ENCODE measurements around the gene OR10A2.

DNA sequence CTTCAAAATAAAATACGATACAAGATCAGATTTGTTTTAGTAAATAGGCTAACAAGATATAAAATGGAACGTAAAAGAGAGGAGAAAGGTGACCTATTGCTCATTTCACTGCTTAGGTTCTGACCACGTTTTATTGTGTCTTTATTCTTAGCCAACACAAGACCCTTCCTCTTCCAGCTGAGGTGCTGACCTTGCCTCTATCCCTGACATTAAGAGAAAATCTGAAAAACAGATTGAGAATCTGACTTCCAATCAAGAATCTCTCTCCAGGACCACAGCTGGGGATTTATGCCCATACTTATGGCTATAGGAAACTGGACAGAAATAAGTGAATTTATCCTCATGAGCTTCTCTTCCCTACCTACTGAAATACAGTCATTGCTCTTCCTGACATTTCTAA is 17.5 kb upstream of the OR10A2 start, which contains the start of gene OR10A5:
- TF ChIP-seq, protein P1, sequence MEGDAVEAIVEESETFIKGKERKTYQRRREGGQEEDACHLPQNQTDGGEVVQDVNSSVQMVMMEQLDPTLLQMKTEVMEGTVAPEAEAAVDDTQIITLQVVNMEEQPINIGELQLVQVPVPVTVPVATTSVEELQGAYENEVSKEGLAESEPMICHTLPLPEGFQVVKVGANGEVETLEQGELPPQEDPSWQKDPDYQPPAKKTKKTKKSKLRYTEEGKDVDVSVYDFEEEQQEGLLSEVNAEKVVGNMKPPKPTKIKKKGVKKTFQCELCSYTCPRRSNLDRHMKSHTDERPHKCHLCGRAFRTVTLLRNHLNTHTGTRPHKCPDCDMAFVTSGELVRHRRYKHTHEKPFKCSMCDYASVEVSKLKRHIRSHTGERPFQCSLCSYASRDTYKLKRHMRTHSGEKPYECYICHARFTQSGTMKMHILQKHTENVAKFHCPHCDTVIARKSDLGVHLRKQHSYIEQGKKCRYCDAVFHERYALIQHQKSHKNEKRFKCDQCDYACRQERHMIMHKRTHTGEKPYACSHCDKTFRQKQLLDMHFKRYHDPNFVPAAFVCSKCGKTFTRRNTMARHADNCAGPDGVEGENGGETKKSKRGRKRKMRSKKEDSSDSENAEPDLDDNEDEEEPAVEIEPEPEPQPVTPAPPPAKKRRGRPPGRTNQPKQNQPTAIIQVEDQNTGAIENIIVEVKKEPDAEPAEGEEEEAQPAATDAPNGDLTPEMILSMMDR (IDR thresholded peaks at IDR 0.05), result no peak
- TF ChIP-seq POLR2A (IDR thresholded peaks at IDR 0.05), result no peak
